Stimulated activated CD8-positive, alpha-beta memory T cell treated with anti-CD3 and anti-CD28 coated beads, Interleukin-15, amount 100 ng/mL, for 24 hours (primary cell): ENCODE measurements around the gene APOL2.
"Not testable (repeated sequence)": the region's sequence is repeated elsewhere in the genome, so short reads cannot be mapped to it uniquely, and the experiment has no call there.

Experiments used
- DNase-seq: peaks from one replicate; pipeline ENCODE4 v3.0.0-alpha.2; 2020; ENCODE audit warnings: low read depth

APOL2 gene

DNA sequence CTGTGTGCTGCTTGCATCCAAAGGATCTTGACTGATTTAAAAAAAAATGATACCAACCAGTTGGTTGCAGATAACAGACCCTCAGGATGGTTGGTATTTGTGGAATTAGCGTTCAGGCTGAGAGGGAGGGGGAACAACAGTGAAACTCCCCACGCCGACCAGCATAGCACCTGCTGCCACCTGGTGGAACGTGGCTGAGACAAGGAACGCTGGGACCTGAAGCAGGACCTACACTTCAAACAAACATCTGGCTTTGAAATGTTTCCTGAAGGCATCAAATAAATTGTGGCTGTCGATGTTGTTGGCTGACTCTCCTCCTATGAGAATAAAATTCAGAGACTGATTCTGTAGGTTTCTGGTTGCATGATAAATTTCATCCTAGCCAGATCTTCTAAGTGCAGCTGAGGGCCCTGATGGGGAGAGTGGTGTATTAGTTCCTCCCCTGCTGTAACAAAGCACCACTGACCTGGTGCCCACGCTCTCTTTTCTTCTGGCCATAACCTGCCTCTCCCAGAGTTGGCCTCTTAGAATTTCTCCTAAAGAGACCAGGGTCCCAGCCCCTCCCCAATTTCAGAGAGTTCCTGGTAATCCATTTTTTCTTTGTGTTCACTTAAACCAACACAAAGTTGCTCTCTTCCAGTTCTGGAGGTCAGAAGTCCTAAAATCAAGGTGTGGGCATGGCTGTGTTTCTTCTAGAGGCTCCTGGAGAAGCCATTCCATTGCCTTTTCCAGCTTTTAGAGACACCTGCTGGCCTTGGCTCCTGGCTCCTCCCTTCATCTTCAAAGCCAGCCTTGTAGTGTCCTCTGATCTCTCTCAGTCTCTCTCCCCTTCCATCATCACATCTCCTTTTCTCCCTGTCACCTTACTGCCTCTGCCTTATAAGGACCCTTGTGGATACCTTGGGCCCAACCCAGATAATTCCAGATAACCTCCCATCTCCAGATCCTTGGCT, 17.3 kb downstream of the APOL2 start:
- DNase-seq = no peak

DNA sequence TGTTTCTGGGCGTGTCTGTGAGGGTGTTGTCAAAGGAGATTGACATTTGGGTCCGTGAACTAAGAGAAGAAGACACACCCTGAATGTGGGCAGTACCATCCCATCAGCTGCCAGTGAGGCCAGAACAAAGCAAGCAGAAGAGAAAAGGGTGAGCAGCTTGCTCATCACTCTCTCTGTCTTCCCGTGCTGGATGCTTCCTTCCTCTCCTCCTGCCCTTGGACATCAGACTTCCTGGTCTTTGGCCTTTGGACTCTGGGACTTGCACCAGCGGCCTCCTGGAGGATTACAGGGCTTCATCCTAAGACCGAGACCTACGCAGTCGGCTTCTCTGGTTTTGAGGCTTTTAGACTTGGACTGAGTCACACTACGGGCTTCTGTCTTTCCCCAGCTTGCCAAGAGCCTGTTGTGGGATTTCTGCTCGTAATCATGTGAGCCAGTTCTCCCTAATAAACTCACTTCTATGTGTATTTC, 18.8 kb downstream of the APOL2 start:
- no peak for DNase-seq

DNA sequence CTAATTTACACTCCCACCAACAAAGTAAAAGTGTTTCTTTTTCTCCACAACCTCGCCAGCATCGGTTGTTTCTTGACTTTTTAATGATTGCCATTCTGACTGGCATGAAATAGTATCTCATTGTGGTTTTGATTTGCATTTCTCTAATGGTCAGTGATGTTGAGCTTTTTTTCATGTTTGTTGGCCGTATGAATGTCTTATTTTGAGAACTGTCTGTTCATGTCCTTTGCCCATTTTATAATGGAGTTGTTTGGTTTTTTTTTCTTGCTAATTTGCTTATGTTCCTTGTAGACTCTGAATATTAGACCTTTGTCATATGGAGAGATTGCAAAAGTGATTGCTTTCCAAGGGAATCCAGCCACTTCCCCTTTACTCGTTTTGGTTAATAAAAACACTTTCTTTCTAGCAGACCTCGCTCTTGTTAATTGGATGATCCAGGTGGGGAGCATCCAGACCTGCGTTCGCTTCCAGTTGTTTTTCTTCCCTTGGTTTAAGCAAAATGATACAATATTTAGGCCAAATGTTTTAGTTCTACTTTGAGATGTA, 20.6 kb downstream of the APOL2 start:
- DNase-seq = no peak

DNA sequence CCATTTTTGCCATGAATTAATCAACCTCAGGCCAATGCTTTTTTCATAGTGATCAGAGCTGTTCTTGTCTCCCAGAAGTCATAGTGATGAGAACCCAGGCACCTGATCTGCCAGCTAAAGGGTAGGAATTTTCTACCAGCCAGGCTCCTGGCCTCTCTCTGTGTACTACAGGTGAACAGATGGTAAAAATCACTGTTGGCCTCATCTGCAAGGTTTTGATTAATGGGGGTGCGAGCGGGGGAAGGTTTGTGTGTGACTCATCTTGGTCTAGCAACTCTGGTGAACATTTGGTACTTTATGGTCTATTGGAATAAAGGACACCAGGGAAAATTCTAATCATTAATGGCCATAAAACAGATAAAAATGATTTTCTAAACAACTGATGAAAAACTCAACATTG, 23.3 kb downstream of the APOL2 start:
- DNase-seq = no peak

DNA sequence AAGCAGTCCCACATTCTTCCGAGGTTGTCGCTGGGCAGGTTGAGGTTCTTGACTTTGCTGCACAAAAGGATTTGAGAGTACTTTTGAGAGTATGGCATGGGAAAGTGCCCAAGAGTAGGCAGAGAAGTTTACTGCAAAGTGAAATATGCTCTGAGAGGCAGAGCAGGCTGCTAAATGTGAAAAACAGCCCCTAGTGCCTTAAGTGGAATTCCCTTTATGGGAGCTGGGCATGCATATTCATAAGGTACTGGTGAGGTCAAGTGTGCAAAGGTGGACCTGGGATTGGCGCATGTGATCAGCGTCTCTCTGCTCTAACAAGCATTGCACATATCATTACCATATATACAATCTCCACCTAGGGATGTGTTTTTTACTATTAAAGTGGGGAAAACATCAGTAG, 25.7 kb downstream of the APOL2 start:
- DNase-seq = no peak

DNA sequence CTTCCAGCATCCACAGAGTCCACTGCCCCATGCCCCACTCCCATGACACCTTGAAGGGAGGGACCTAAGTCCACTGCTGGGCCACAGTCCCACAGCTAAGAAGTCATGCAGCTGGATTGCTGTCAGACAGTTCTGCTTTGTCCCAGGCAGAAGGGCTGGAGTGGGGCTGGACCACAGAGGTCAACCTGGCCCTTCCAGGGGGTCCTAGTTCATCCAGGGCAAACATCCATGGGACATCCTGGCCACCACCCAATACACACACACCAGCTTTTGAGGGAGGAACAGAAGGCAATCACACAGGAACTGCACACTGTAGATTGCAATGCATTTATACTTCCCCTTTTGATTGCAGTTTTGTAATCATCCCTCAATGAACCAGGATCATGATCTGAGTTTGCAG, 26.4 kb downstream of the APOL2 start:
- no peak for DNase-seq

DNA sequence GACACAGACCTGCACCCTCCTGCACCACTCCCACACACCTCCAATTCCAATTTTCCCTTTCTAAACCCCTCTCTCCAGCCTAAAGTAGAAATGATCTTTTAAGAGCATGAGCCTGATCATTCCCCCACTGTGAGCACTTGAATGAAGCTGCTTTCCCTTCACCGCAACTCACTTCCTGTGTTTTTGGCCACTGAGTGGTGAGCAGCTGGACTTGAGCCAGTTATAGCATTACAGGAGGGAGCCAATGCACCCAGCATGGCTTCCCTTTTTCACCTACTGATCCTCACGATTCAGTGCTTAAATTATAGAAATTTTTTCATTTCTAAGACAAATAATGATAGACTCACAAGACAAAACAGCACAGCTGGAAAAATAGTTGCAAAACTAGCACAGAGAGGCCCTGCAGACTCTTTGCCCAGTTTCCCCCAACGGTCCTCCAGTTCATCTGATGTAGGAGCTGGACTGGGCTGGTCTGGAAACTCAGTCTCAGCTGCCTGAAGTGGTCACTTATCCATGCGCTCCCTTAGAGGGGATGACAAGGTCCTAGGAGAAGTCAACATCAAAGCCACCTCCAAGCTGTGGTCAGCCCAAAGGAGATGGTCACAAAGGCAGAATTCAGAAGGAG, 28.0 kb downstream of the APOL2 start:
- no peak for DNase-seq

DNA sequence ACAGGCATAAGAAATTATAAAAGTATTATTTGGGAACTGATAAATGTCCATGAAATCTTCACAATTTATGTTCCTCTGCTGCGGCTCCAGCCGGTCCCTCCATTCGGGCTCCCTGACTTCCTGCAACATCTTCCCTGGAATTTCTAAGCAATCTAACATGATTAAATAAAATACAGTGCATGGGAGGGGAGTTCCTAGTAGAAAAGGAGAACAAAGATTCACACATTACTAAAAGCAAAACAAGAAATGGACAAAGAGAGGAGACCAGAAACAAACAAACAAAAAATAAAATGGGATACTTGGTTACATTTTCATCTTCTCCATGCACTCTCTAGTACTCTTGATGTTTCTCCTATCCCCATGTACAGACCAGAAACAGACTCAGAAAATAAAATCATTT, 29.1 kb downstream of the APOL2 start:
- no peak for DNase-seq

DNA sequence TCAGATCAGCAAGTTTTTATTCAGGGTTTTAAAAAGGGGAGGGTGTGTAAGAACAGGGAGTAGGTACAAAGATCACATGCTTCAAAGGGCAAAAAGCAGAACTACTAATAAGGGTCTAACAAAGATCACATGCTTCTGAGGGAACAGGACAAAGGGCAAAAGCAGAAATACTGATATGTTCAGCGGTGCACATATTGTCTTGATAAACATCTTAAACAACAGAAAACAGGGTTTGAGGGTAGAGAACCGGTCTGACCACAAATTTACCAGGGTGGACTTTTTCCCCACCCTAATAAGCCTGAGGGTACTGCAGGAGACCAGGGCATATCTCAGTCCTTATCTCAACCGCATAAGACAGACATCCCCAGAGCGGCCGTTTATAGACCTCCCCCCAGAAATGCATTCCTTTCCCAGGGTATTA, 29.8 kb downstream of the APOL2 start:
- not testable (repeated sequence) for DNase-seq

DNA sequence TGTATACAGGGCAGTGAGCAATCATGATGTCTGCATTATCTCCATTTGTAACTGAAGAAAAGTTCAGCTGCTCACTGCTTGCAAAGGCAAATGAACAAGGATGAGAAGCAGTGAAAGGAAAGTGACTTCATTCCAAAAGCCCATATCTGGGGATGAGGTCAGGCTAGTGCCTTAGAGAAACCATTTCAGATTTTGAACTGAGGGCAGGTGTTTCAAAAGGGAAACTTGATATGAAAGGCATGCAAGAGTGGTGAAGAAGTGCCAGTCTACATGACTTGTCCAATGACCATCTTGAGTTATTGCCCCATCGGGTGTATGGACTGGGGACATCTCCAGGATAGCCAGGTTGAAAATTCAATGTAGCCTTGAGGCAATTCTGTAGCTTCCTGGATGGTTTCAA, 30.4 kb downstream of the APOL2 start:
- DNase-seq = no peak

DNA sequence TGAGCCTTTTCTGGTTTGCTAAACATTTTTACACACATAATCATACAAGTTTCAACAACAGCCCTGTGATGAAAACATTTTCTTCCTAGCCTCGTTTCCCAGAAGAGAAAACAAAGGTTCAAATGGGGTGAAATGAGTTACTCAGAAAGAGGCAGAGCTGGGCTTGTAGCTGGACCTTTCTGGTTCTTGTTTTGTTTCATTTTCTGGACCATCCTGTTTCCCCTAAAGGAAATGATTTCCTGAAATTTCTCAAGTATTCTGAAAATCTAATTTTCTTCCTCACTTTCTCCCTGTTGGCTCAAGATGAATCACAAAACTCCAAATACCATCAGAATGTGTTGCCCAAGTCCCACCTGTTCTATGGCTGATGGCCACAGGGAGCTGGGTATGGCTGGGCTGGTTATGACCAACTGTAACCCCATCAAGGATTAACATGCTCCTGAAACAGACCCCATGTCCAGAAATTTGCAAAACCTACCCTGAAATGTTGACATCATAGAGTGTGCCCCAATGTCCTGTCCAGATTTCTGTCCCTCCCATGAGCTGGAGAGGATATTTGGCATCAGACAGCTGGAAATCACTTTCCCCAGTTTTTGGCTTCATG, 31.1 kb downstream of the APOL2 start:
- no peak for DNase-seq

DNA sequence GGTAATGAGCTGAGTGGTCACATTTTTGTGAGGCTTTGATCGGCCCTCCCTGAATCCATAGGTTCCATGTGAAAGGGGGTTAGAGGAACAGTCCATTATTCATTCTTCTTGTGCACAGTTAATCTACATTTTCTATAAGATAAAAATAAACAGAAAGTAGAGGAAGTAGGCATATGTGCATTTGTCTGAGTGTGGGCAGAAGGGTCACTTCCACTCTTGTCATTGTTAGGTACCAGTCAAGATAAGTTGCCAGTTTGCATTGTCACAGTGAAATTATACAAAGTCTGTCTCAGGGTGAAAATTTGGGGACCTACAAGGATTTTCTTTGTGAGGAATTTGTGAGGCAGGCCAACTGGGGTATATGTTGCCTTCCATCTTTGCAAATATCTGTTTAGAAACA, 33.1 kb downstream of the APOL2 start:
- DNase-seq = no peak

DNA sequence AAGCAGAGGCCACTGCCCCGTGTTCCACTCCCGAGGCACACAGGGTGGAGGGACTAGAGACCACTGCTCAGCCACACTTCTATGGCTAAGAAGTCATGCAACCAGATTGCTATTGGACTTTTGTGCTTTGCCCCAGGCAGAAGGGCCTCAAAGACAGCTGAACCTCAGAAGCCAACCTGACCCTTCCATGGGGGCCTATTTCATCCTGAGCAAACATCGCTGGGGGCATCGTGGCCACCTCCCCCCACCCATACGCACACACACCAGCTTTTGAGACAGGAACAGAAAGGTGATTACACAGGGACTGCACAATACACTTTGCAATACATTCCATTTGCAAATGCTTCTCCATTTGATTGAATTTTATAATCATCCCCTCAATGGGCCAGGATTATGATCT, 33.8 kb downstream of the APOL2 start:
- DNase-seq = not testable (repeated sequence)

DNA sequence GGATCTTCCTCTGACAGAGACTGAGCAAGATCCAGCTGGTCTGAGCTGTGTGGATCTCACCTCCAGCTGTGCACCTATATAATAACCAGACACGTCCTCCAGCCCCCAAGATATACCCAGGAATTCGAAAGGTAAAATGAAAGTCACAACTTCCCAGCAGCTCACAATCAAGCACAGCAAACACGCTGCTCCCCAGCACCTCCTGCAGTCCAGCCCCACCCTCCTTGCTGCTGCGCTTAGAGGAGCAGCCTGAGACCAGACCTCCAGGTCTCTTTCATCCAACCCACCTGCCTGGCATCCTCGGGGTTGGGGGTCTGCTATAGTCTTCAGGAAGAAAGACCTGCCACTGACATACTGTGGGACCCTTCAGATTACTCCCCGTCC, 34.7 kb downstream of the APOL2 start:
- DNase-seq = no peak

DNA sequence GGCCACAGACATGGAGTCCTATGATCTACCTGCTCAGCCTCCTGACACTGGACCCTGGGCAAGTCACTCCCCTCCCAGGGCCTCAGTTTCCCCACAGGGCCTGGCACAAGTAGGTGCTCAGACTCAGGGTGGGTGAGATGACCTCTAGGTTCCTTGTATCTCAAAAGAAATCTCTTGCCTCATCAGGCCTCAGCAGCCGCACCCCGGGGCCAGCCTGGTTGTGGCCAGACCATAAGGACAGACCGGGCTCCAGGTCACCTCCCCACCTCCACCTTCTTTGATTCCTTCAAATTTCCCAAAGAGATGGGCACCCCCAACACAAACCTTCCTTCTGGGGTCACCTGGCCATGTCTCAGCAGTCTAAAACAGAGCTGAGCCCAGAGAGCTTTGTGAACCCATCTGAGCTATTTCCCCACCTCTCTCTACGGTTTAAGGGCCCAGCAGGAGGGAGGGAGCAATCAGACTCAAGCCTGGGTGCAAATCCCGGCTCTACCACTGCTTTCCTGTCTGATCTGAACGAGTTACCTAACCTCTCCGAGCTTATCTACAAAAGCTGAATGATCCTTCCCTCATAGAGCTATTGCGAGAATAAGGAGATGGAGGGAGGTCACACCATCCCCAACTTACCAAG, 35.2 kb downstream of the APOL2 start:
- DNase-seq = no peak

DNA sequence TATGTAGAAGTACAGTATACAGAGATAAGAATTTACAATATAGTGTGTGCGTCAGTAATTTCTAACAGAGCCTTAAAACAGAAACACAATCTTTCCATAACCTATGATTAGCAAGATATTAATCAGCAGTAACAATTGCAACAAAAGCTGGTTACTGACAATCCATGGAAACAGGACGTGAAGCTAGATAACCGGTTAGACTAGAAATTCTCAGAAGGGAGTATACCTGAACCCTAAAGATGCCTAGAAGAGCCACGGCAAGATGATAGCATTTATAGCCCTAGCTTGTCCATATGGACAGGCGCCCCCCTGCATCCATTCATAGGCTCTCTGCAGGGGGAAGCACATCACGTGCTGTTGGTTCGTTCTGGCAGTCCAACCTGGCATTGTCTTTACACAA, 35.9 kb downstream of the APOL2 start:
- not testable (repeated sequence) for DNase-seq

DNA sequence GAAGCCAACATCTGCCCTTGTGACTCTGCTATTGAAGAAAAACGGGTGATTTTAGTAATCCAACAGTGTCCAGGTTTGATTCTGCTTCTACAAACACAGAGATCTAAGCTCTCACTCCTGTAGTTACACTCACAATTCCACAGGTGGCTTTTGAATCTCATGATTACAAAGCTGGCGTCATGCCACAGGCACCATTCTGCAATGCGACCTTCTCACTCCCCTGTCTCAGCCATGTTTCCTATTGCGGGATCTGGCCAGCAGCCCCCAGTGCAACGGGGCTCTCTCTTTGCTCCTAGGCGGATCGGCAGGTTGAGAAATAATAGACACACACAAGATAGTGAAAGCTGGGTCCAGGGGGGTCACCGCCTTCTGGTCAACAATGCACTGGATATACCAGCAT, 36.4 kb downstream of the APOL2 start:
- DNase-seq = not testable (repeated sequence)

DNA sequence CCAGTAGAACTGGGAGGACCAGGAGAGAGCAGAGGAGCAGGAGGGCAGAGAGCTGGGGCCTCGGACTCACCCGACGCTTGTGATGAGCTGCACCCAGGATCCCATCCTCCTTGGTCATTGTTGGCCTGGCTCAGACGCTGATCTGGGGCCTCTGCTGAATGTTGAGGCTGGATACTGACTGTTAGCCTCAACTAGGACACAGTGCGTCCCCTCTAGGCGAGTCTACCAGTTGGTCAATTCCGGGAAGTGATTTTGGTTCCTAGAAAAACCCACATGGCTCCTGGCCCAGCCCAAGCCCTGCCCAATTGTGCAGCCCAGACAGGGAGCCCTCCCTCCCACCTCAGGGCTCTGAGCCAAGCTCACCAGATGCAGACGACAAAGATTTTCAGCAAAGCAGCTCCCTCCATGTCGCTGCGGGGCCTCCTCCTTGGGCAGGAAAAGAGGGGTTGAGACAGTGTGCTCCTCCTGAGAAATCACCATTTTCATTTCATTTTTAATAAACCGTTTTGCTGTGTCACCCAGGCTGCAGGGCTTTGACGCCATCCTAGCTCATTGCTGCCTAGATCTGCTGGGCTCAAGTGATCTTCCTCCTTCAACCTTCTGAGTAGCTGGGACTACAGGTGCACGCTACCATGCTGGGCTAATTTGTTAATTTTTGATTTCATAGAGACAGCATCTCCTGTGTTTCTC, 37.6 kb downstream of the APOL2 start, which contains the start of gene APOL4:
Gene APOL4, minus strand, starts transcription at position 180 of the 690 bp plus-strand sequence. Its CDS starts 75 bp downstream, at position 105.
- DNase-seq = no peak

DNA sequence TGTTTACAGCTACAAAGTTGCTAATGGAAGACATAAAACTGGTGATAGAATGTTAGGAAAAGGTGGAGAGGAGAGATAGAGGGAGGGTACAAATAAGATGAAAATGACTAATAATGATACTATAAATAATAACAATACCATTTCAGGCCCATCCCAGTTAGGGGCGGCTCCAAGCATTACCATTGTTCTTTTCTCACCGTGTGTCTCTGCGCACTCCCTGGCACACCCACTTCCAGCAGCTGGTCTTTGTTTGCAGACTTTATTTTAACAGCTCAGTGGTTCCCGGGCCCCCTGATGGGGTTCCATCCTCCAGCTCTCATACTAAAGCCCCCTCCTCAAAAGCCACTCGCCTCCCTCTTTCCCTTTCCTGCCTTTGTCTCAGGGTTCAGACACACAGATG, 38.3 kb downstream of the APOL2 start:
- not testable (repeated sequence) for DNase-seq

DNA sequence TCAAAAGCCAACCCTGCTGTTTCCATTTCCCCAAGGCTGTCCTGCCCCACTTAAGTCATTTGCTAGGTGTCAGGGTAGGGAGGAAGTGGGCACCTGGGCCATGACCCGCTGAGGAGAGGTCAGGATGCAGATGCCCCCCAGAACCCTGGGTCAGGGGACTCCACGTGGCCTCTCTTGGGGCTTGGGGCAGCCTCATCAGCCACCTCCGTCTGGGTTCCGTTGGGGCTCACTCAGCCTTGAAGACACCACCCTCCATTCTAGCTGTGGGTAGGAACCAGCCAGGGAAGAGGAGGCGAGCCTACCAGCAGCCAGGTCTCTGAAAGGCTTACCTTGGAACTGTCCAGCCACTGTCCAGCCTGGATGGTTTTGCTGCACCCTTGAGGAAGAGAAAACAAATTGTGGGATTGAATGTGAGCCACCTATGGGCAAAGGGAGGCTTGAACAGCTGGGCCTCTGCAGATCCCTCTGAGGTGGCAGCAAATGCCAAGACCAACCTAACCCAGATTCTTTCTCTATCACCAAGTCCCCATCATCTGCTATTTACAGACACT, 40.3 kb downstream of the APOL2 start:
- DNase-seq = no peak

DNA sequence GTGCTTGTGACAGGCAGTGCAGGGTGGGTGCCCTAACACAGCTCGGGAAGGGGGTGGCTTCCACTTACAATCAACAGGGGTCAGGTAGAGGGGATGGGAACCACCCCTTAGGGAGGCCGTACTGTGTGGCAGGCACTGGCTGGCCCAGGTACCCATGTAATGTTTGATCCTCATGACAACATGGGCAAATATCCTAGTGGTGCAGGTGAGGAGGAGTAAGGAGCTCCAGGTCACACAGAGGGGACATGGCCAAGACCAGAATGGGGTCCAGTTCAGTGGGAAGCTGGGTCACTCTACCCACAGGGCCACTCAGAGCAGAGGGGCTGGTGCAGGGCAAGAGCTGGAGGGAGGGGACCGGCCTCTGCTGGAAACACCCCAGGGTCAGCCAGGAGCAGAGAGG, 40.8 kb downstream of the APOL2 start:
- no peak for DNase-seq
